IPS-NIHi11 (cell line): ENCODE data around the gene TPD52L1.
A peak's percentile ranks its signal among the peaks of the same experiment; 100 is the strongest.

ENCODE experiments used
- DNase-seq: peaks from one replicate; pipeline ENCODE4 v3.0.0; 2012; ENCODE audit warnings: mixed read lengths, low spot score

The TPD52L1 gene

GRCh38 chr6:125307150-125307838 lies 153.7 kb downstream of the TPD52L1 start:
- no peak for DNase-seq

GRCh38 chr6:125307964-125308615 lies 154.5 kb downstream of the TPD52L1 start:
- DNase-seq = no peak

- peak; percentile 48 for DNase-seq
Observed at GRCh38 chr6:125310994-125311649, 157.5 kb downstream of the TPD52L1 start.

GRCh38 chr6:125312478-125312877 lies 158.9 kb downstream of the TPD52L1 start:
- no peak for DNase-seq

GRCh38 chr6:125312950-125313349 lies 159.4 kb downstream of the TPD52L1 start:
- DNase-seq = no peak
